Kidney (tissue), 14 donors: ENCODE data around the gene DPM3. TPM values are rescaled to one million over a fixed set of nuclear protein-coding genes. Genes with fewer than 3 reads are reported as not detected.
A peak's percentile ranks its signal among the peaks of the same experiment; 100 is the strongest.

Experiments
- DNase-seq, 5 donors: peaks; one replicate each; pipeline ENCODE4 v3.0.0-alpha.2; 2013 to 2020
- FAIRE-seq: peaks from 2 replicates; lab custom pipeline; 2012; peaks lifted over from hg19 to GRCh38; lab: Jason Lieb, UNC
- H3K27ac ChIP-seq, 2 donors: one replicate each; pipeline ENCODE4 v1.7.0; 2013; ENCODE audit warnings: low read depth in 2 of 2, low read length in 2 of 2, inconsistent platforms in 1 of 2
- H3K27me3 ChIP-seq: one replicate; pipeline ENCODE4 v1.7.1; 2013; ENCODE audit warnings: low read length, inconsistent platforms; ENCODE audit not compliant: control insufficient read depth, insufficient read depth
- H3K36me3 ChIP-seq, 3 donors: one replicate each; pipeline versions ENCODE4 v1.7.0 to v1.7.1; 2013; ENCODE audit warnings: low read length in 3 of 3, control low read depth in 1 of 3, inconsistent platforms in 1 of 3; ENCODE audit not compliant: insufficient read depth in 3 of 3, control insufficient read depth in 2 of 3
- H3K4me1 ChIP-seq, 3 donors: one replicate each; pipeline versions ENCODE4 v1.7.0 to v1.7.1; 2013; ENCODE audit warnings: low read length in 3 of 3, inconsistent platforms in 1 of 3, low read depth in 1 of 3; ENCODE audit not compliant: control insufficient read depth in 2 of 3, insufficient read depth in 2 of 3
- H3K4me3 ChIP-seq, 3 donors: one replicate each; pipeline versions ENCODE4 v1.7.0 to v1.8.1; 2013; ENCODE audit warnings: low read length in 3 of 3, control low read depth in 1 of 3, inconsistent platforms in 1 of 3
- H3K9ac ChIP-seq, 3 donors: one replicate each; pipeline versions ENCODE4 v1.7.0 to v1.7.1; 2013; ENCODE audit warnings: low read length in 3 of 3, control low read depth in 1 of 3, inconsistent platforms in 1 of 3
- H3K9me3 ChIP-seq, 3 donors: one replicate each; pipeline versions ENCODE4 v1.7.0 to v1.7.1; 2013; ENCODE audit warnings: low read length in 3 of 3, control low read depth in 1 of 3, inconsistent platforms in 1 of 3; ENCODE audit not compliant: control insufficient read depth in 2 of 3, insufficient read depth in 1 of 3
- intact Hi-C: fragments of 100-400 bp; cut with DNase I; formaldehyde crosslinking; loops from one replicate; pipeline ENCODE4 v1.11.1; 2022
- polyA plus RNA-seq: library from polyadenylated mRNA; stranded (reverse); fragments of 350-450 nt; fragmentation: Illumina TruSeq; extraction: RNeasy Lipid Tissue Mini Kit (QIAGEN cat#74804); gene quantifications from one replicate; pipeline ENCODE4 v1.2.3, GENCODE V29; 2014; ENCODE audit warnings: low read depth, low replicate concordance; ENCODE audit not compliant: insufficient read depth
- total RNA-seq: library from RNA; stranded (reverse); fragmentation: NEBNext Ultra II Directional; extraction: Animal tissue kit (Norgen Biotek cat#: 25700); gene quantifications from one replicate; pipeline ENCODE4 v1.2.1, GENCODE V29; 2021
- TF ChIP-seq, protein P1 (sequence below): IDR thresholded peaks from 3 replicates; pipeline ENCODE4 v1.5.1; 2012; ENCODE audit warnings: mild to moderate bottlenecking, moderate library complexity, borderline replicate concordance; ENCODE audit not compliant: insufficient read depth; ENCODE audit errors: extremely low read depth
- donor health status: control.
- donor health status: control.
- donor health status: control.
- donor health status: control.
- donor health status: control.
- donor health status: DM: yes; HTN: yes; CAD: no.
- donor health status: Normal renal cell carcinoma (clear cell type).

Gene DPM3
- total and polyA plus RNA-seq, 2 donors from 2014 or later, result 84.4 to 237 TPM

DNA sequence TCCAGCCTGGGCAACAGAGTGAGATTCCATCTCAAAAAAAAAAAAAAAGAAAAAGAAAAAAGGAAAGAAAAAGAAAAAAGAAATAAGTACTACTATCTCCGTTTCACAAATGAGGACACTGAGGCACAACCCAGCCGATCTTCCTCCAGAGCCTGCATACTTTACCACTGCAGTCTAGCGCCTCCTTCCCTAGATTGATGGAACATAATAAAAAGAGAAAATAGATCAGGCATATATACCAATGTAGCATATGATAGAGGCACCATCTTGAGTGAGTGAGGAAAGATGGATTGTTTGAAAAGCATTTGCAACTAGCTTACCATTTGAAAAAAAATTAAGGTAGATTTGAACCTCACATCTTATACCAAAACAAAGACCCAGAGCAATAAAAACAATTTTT, 5.2 kb upstream of the DPM3 start:
- no peak overlapping the region for H3K4me3 ChIP-seq
- H3K4me1 ChIP-seq, result no peaks in the 10 kb centered on the region
- no peak for FAIRE-seq
- H3K27ac ChIP-seq, result no peak overlapping the region
- TF ChIP-seq, protein P1, sequence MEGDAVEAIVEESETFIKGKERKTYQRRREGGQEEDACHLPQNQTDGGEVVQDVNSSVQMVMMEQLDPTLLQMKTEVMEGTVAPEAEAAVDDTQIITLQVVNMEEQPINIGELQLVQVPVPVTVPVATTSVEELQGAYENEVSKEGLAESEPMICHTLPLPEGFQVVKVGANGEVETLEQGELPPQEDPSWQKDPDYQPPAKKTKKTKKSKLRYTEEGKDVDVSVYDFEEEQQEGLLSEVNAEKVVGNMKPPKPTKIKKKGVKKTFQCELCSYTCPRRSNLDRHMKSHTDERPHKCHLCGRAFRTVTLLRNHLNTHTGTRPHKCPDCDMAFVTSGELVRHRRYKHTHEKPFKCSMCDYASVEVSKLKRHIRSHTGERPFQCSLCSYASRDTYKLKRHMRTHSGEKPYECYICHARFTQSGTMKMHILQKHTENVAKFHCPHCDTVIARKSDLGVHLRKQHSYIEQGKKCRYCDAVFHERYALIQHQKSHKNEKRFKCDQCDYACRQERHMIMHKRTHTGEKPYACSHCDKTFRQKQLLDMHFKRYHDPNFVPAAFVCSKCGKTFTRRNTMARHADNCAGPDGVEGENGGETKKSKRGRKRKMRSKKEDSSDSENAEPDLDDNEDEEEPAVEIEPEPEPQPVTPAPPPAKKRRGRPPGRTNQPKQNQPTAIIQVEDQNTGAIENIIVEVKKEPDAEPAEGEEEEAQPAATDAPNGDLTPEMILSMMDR, result no peak
- DNase-seq, result no peak
- no peaks in the 10 kb centered on the region for H3K9me3 ChIP-seq
- intact Hi-C loops, result no loop called here
- no peaks in the 10 kb centered on the region for H3K27me3 ChIP-seq
- H3K9ac ChIP-seq, result no peak overlapping the region
- no peaks in the 10 kb centered on the region for H3K36me3 ChIP-seq

GRCh38 chr1:155141749-155142148, 1.4 kb upstream of the DPM3 start:
- H3K36me3 ChIP-seq, result no peaks in the 10 kb centered on the region
- FAIRE-seq, result no peak
- TF ChIP-seq, protein P1, result no peak
- H3K27me3 ChIP-seq, result no peaks in the 10 kb centered on the region
- H3K9ac ChIP-seq, result no peak overlapping the region
- intact Hi-C loops, result no loop called here
- H3K4me1 ChIP-seq, result peaks cover 0 to 11% (median 5%) of the 10 kb centered on the region in 3 donors
- DNase-seq, result peak in 1 of 5 donors; percentile 2
- no peak overlapping the region for H3K4me3 ChIP-seq
- H3K27ac ChIP-seq, result no peak overlapping the region
- no peaks in the 10 kb centered on the region for H3K9me3 ChIP-seq

- FAIRE-seq (no peak), DNase-seq (no peak)
- TF ChIP-seq, protein P1, result no peak
- Histone ChIP-seq H3K9me3 (no peaks in the 10 kb centered on the region), H3K9ac (no peak overlapping the region), H3K27me3 (no peaks in the 10 kb centered on the region), H3K4me1 (peaks cover 0 to 12% (median 5%) of the 10 kb centered on the region in 3 donors), H3K27ac (peak overlapping the region in 1 of 2 donors; percentile 88), H3K4me3 (peak overlapping the region; percentile 97 to 98 (median 97)), H3K36me3 (no peaks in the 10 kb centered on the region)
- intact Hi-C loops, result no loop called here
Observed at GRCh38 chr1:155140630-155140953, 261 bp upstream of the DPM3 start.
